ENCODE measurements around the gene ZNF76. TPM values are rescaled to one million over a fixed set of nuclear protein-coding genes. Genes with fewer than 3 reads are reported as not detected.

ZNF76 gene
- total and polyA plus RNA-seq, 9 of the 15 experiments (the other 6 are each of a cell fraction or from before 2014, with no cell fraction given): 1.2 to 17.8 (median 10.7) TPM

GRCh38 chr6:35342258-35343091 lies 82.9 kb downstream of the ZNF76 start, which contains the start of gene PPARD (continued):
- TF ChIP-seq FUS (optimal IDR thresholded peaks at IDR 0.05; ENCODE audit: low read depth, low read length) (no peak), ZNF696 (CRISPR knock-in tag; conservative IDR thresholded peaks at IDR 0.05) (no peak), HMG20B (CRISPR knock-in tag; IDR thresholded peaks at IDR 0.05) (no peak), NR4A1 (CRISPR knock-in tag; IDR thresholded peaks at IDR 0.05) (no peak), NR4A1 (tag; IDR thresholded peaks at IDR 0.05) (no peak), BCL6 (CRISPR knock-in tag; IDR thresholded peaks at IDR 0.05) (no peak), YY1 (IDR thresholded peaks at IDR 0.05; ENCODE audit: borderline replicate concordance in 1 of 3, control insufficient read depth in 1 of 3, extremely low read depth in 1 of 3, insufficient read depth in 3 of 3, insufficient read length in 1 of 3, insufficient replicate concordance in 2 of 3, low read depth in 1 of 3, low read length in 2 of 3) (no peak), ZNF57 (CRISPR knock-in tag; IDR thresholded peaks at IDR 0.05) (no peak), POLR2A (conservative IDR thresholded peaks at IDR 0.05) (peak; percentile 65; the same call in 1 of the 2 replicates), CBFB (CRISPR knock-in tag; IDR thresholded peaks at IDR 0.05) (no peak), ZNF384 (IDR thresholded peaks at IDR 0.05; ENCODE audit: low read depth, low read length) (peak; percentile 69), ZNF699 (CRISPR knock-in tag; IDR thresholded peaks at IDR 0.05; ENCODE audit: insufficient replicate concordance) (no peak)
- TF ChIP-seq, protein P1, sequence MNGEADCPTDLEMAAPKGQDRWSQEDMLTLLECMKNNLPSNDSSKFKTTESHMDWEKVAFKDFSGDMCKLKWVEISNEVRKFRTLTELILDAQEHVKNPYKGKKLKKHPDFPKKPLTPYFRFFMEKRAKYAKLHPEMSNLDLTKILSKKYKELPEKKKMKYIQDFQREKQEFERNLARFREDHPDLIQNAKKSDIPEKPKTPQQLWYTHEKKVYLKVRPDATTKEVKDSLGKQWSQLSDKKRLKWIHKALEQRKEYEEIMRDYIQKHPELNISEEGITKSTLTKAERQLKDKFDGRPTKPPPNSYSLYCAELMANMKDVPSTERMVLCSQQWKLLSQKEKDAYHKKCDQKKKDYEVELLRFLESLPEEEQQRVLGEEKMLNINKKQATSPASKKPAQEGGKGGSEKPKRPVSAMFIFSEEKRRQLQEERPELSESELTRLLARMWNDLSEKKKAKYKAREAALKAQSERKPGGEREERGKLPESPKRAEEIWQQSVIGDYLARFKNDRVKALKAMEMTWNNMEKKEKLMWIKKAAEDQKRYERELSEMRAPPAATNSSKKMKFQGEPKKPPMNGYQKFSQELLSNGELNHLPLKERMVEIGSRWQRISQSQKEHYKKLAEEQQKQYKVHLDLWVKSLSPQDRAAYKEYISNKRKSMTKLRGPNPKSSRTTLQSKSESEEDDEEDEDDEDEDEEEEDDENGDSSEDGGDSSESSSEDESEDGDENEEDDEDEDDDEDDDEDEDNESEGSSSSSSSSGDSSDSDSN (IDR thresholded peaks at IDR 0.05; ENCODE audit: borderline replicate concordance in 1 of 2, low read depth in 2 of 2, low read length in 2 of 2): no peak; a peak in 1 of 4 replicates
- TF ChIP-seq, protein P2, sequence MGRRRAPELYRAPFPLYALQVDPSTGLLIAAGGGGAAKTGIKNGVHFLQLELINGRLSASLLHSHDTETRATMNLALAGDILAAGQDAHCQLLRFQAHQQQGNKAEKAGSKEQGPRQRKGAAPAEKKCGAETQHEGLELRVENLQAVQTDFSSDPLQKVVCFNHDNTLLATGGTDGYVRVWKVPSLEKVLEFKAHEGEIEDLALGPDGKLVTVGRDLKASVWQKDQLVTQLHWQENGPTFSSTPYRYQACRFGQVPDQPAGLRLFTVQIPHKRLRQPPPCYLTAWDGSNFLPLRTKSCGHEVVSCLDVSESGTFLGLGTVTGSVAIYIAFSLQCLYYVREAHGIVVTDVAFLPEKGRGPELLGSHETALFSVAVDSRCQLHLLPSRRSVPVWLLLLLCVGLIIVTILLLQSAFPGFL (CRISPR knock-in tag; IDR thresholded peaks at IDR 0.05): no peak
- TF ChIP-seq, protein P3, sequence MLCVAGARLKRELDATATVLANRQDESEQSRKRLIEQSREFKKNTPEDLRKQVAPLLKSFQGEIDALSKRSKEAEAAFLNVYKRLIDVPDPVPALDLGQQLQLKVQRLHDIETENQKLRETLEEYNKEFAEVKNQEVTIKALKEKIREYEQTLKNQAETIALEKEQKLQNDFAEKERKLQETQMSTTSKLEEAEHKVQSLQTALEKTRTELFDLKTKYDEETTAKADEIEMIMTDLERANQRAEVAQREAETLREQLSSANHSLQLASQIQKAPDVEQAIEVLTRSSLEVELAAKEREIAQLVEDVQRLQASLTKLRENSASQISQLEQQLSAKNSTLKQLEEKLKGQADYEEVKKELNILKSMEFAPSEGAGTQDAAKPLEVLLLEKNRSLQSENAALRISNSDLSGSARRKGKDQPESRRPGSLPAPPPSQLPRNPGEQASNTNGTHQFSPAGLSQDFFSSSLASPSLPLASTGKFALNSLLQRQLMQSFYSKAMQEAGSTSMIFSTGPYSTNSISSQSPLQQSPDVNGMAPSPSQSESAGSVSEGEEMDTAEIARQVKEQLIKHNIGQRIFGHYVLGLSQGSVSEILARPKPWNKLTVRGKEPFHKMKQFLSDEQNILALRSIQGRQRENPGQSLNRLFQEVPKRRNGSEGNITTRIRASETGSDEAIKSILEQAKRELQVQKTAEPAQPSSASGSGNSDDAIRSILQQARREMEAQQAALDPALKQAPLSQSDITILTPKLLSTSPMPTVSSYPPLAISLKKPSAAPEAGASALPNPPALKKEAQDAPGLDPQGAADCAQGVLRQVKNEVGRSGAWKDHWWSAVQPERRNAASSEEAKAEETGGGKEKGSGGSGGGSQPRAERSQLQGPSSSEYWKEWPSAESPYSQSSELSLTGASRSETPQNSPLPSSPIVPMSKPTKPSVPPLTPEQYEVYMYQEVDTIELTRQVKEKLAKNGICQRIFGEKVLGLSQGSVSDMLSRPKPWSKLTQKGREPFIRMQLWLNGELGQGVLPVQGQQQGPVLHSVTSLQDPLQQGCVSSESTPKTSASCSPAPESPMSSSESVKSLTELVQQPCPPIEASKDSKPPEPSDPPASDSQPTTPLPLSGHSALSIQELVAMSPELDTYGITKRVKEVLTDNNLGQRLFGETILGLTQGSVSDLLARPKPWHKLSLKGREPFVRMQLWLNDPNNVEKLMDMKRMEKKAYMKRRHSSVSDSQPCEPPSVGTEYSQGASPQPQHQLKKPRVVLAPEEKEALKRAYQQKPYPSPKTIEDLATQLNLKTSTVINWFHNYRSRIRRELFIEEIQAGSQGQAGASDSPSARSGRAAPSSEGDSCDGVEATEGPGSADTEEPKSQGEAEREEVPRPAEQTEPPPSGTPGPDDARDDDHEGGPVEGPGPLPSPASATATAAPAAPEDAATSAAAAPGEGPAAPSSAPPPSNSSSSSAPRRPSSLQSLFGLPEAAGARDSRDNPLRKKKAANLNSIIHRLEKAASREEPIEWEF (CRISPR knock-in tag; IDR thresholded peaks at IDR 0.05): no peak
- TF ChIP-seq, protein P4, sequence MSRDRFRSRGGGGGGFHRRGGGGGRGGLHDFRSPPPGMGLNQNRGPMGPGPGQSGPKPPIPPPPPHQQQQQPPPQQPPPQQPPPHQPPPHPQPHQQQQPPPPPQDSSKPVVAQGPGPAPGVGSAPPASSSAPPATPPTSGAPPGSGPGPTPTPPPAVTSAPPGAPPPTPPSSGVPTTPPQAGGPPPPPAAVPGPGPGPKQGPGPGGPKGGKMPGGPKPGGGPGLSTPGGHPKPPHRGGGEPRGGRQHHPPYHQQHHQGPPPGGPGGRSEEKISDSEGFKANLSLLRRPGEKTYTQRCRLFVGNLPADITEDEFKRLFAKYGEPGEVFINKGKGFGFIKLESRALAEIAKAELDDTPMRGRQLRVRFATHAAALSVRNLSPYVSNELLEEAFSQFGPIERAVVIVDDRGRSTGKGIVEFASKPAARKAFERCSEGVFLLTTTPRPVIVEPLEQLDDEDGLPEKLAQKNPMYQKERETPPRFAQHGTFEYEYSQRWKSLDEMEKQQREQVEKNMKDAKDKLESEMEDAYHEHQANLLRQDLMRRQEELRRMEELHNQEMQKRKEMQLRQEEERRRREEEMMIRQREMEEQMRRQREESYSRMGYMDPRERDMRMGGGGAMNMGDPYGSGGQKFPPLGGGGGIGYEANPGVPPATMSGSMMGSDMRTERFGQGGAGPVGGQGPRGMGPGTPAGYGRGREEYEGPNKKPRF (IDR thresholded peaks at IDR 0.05; ENCODE audit: low read depth, low read length): no peak

Data from K562 (cell line).